Tibial nerve (tissue), 4 donors: ENCODE measurements around the gene CCDC88A. TPM values are rescaled to one million over a fixed set of nuclear protein-coding genes. Genes with fewer than 3 reads are reported as not detected.

ENCODE experiments used
- DNase-seq, 2 donors: peaks; one replicate each; pipeline ENCODE4 v3.0.0-alpha.2; 2019; ENCODE audit warnings: low spot score in 2 of 2
- H3K27ac ChIP-seq, 4 donors: fragments of 200-600 bp; sonication (generic) in 3 of 4; one replicate each; pipeline ENCODE4 v1.5.1; 2017 to 2019; ENCODE audit warnings: mild to moderate bottlenecking in 1 of 4
- H3K27me3 ChIP-seq, 2 donors: fragments of 200-600 bp; sonication (generic) in 1 of 2; one replicate each; pipeline versions ENCODE4 v1.5.1 to v1.6.0; 2017 to 2019
- H3K36me3 ChIP-seq, 3 donors: fragments of 200-600 bp; sonication (generic); one replicate each; pipeline ENCODE4 v1.5.1; 2018 to 2019
- H3K4me1 ChIP-seq, 4 donors: fragments of 200-600 bp; sonication (generic) in 3 of 4; one replicate each; pipeline ENCODE4 v1.5.1; 2017 to 2019
- H3K4me3 ChIP-seq, 4 donors: fragments of 200-600 bp; sonication (generic) in 3 of 4; one replicate each; pipeline ENCODE4 v1.5.1; 2017 to 2019; ENCODE audit warnings: mild to moderate bottlenecking in 1 of 4, moderate library complexity in 1 of 4
- H3K9me3 ChIP-seq, 4 donors: fragments of 200-600 bp; sonication (generic) in 3 of 4; one replicate each; pipeline ENCODE4 v1.5.1; 2017 to 2019
- EP300 ChIP-seq, 2 donors: sonication (generic); formaldehyde crosslinking; IDR thresholded peaks; one replicate each; pipeline ENCODE4 v1.6.1; 2017; ENCODE audit warnings: antibody characterized with exemption in 2 of 2, mild to moderate bottlenecking in 1 of 2
- POLR2A ChIP-seq, 2 donors: fragments of 450-650 bp; IDR thresholded peaks; one replicate each; pipeline ENCODE4 v1.6.1; 2017; ENCODE audit warnings: antibody characterized with exemption in 2 of 2, mild to moderate bottlenecking in 2 of 2, moderate library complexity in 2 of 2
- WGBS, 2 donors: methylation state at CpG; one replicate each; pipeline ENCODE4 v1.1.5; 2018; 5-methylcytosine and 5-hydroxymethylcytosine counted together
- total RNA-seq, 4 donors: library from RNA; depleted of rRNA; stranded (reverse); fragments of >200 nt; gene quantifications; one replicate each; pipeline ENCODE4 v1.1.0, GENCODE V29; 2016
- TF ChIP-seq, protein P1 (sequence below), 5 experiments: fragments of 200-600 bp in 3 of 5; fragments of 450-650 bp in 2 of 5; sonication (generic) in 3 of 5; IDR thresholded peaks; one replicate each; pipeline ENCODE4 v1.5.1; 2016 to 2019; ENCODE audit warnings: antibody characterized with exemption in 5 of 5, mild to moderate bottlenecking in 3 of 5, moderate library complexity in 2 of 5

Gene CCDC88A
- total RNA-seq, 4 donors from 2014 or later: 41.0 to 64.7 (median 57.5) TPM

- DNase-seq: peak in 1 of 2 donors; percentile 79
- peak overlapping the region in 1 of 4 donors; percentile 20 for H3K27ac ChIP-seq
- H3K36me3 ChIP-seq: no peaks in the 10 kb centered on the region
- H3K4me1 ChIP-seq: peaks cover 0 to 28% (median 6%) of the 10 kb centered on the region in 4 donors
- peaks cover 0 to 9% of the 10 kb centered on the region in 2 donors for H3K27me3 ChIP-seq
- H3K4me3 ChIP-seq: no peak overlapping the region
- TF ChIP-seq POLR2A (IDR thresholded peaks at IDR 0.05) (no peak), EP300 (IDR thresholded peaks at IDR 0.05) (peak; percentile 55 to 82)
- no peaks in the 10 kb centered on the region for H3K9me3 ChIP-seq
- WGBS, 2 donors: 34 to 43% methylated on average over 3 of the region's 3 CpGs
Measured at GRCh38 chr2:55364189-55365055, 55.2 kb downstream of the CCDC88A start.

- Histone ChIP-seq H3K27ac (no peak overlapping the region), H3K4me3 (no peak overlapping the region), H3K4me1 (peaks cover 0 to 28% (median 6%) of the 10 kb centered on the region in 4 donors), H3K9me3 (no peaks in the 10 kb centered on the region), H3K27me3 (peaks cover 0 to 9% of the 10 kb centered on the region in 2 donors), H3K36me3 (no peaks in the 10 kb centered on the region)
- no peak for DNase-seq
- 86% methylated on average over 3 of the region's 3 CpGs for WGBS, 2 donors
- TF ChIP-seq POLR2A (IDR thresholded peaks at IDR 0.05): no peak
- TF ChIP-seq EP300 (IDR thresholded peaks at IDR 0.05): no peak
- TF ChIP-seq, protein P1, sequence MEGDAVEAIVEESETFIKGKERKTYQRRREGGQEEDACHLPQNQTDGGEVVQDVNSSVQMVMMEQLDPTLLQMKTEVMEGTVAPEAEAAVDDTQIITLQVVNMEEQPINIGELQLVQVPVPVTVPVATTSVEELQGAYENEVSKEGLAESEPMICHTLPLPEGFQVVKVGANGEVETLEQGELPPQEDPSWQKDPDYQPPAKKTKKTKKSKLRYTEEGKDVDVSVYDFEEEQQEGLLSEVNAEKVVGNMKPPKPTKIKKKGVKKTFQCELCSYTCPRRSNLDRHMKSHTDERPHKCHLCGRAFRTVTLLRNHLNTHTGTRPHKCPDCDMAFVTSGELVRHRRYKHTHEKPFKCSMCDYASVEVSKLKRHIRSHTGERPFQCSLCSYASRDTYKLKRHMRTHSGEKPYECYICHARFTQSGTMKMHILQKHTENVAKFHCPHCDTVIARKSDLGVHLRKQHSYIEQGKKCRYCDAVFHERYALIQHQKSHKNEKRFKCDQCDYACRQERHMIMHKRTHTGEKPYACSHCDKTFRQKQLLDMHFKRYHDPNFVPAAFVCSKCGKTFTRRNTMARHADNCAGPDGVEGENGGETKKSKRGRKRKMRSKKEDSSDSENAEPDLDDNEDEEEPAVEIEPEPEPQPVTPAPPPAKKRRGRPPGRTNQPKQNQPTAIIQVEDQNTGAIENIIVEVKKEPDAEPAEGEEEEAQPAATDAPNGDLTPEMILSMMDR (IDR thresholded peaks at IDR 0.05): no peak
Measured at GRCh38 chr2:55363636-55364035, 56.0 kb downstream of the CCDC88A start.

DNA sequence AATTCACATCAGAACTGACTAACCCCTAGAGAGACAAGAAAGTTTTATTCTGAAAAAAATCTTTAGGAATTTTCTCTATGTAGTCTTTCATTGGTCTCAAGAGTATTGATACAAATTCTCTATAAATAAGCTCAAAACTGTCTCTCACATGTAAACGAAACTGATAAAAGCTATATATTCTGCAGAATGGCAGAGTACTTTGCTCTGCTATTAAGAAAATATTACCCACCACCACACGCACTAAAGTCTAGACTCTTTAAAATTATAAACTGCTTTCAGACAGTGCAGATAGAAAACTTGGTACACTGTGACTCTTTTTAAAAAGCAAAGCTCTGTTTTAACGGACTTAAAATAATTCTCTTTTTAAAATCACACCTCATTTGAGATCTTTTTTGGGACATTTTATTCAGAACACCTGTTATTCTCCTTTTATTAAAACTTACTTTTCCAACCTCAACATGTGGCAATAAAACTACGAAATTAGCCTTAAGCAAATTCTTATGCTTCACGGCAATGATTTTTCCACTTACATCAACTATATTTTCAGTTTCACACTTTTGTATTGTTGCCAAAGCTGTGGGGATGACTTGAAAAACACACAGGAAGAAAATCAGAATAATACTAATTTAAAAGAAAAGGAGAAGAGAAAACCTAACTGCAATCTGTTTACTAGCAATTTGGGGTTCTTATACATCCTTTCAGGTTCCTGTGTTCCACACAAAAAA is 58.0 kb downstream of the CCDC88A start:
- Histone ChIP-seq H3K4me1 (peaks cover 0 to 28% (median 6%) of the 10 kb centered on the region in 4 donors), H3K36me3 (no peaks in the 10 kb centered on the region), H3K27me3 (peaks cover 0 to 9% of the 10 kb centered on the region in 2 donors), H3K4me3 (no peak overlapping the region), H3K9me3 (no peaks in the 10 kb centered on the region), H3K27ac (no peak overlapping the region)
- DNase-seq: no peak
- TF ChIP-seq EP300 (IDR thresholded peaks at IDR 0.05) (no peak), POLR2A (IDR thresholded peaks at IDR 0.05) (no peak)
- TF ChIP-seq, protein P1 (IDR thresholded peaks at IDR 0.05): no peak
- WGBS, 2 donors: 64 to 70% methylated on average over 5 of the region's 5 CpGs

- Histone ChIP-seq H3K4me3 (no peak overlapping the region), H3K27me3 (peaks cover 0 to 9% of the 10 kb centered on the region in 2 donors), H3K9me3 (no peaks in the 10 kb centered on the region), H3K36me3 (peaks cover 0 to 17% (median 0%) of the 10 kb centered on the region in 3 donors), H3K4me1 (peaks cover 0 to 5% (median 0%) of the 10 kb centered on the region in 4 donors), H3K27ac (no peak overlapping the region)
- DNase-seq: no peak
- 85 to 91% methylated on average over 1 of the region's 1 CpG for WGBS, 2 donors
- TF ChIP-seq POLR2A (IDR thresholded peaks at IDR 0.05) (no peak), EP300 (IDR thresholded peaks at IDR 0.05) (no peak)
- TF ChIP-seq, protein P1 (IDR thresholded peaks at IDR 0.05): no peak
Measured at GRCh38 chr2:55358451-55358850, 61.2 kb downstream of the CCDC88A start.

DNA sequence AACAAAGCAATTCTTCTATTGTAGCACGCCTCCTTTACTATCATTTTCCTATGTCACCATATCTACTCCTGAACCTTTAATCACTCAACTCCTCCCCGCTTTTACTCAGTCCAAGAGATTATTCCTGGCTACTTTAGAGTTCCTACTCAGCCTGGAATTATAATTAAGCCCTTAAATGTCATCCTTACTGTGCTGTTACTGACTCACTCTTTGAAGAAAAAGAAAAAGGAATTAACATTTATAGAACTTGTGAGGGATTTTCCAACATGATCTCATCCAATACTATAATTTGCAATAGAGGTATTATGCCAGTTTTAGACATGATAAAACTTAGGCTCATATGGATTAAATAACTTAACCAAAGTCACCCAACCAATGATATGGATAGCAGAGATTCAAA is 61.7 kb downstream of the CCDC88A start:
- Histone ChIP-seq H3K27me3 (peaks cover 0 to 9% of the 10 kb centered on the region in 2 donors), H3K36me3 (peaks cover 0 to 17% (median 0%) of the 10 kb centered on the region in 3 donors), H3K4me3 (no peak overlapping the region), H3K9me3 (no peaks in the 10 kb centered on the region), H3K4me1 (no peaks in the 10 kb centered on the region), H3K27ac (no peak overlapping the region)
- 89 to 91% methylated on average over 2 of the region's 2 CpGs for WGBS, 2 donors
- TF ChIP-seq EP300 (IDR thresholded peaks at IDR 0.05) (no peak), POLR2A (IDR thresholded peaks at IDR 0.05) (no peak)
- TF ChIP-seq, protein P1 (IDR thresholded peaks at IDR 0.05): no peak
- DNase-seq: no peak
